LNCAP (cell line): ENCODE results near the gene WWOX.

Source experiments
- CTCF ChIP-seq: fragments of 450-650 bp; IDR thresholded peaks from 2 replicates; pipeline ENCODE4 v1.5.1; 2017; ENCODE audit warnings: mild to moderate bottlenecking

The WWOX gene

DNA sequence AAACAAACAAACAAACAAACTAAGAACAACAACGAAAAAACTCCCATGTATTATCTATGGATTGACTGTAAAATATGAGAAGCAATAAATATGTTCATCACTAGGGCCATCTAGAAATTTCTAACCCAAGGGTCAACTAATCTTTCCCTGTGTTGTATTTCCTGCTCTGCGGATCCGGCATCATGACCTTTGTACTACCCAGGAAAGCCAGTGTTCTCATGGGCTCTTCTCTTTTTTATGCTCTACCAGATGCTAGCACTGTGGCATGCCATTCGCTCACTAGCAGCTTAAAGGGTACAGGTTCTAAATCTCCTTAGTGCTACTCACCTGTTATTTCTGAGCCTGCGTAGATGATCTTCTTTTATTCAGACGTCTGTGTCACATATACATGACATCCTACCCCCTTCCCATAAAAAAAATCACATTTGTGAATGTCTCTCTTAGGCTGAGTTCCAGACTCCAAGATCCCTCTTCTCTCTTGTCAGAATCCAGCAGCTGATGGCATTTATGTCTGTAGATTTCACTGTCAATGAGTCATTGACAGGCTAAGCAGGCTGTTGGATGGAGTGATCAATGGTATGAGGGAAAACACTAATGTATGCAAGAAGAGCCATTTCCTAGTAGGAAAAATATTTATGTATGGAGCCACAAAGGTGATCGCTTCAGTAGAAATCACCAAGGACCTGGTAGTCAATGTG, 100.0 kb downstream of the WWOX start:
- no peak for TF ChIP-seq CTCF

DNA sequence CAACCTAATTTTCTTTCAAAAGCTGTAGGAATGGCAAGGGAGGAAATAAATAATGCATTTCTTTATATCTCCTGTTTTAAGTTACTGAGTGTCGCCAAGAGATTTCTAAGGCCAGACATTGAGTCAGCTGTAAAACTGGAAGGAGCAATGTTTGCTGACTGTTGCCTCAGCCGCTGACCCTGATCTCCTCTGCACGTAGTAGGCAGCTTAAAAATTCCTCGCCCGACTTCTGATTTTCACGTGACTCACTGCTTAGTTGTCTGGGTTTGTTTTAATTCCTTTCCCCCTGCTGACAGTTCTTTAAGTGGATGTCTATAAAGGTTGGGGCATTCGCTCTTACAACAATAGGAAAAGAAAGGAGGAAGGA, 100.6 kb downstream of the WWOX start:
- no peak for TF ChIP-seq CTCF

GRCh38 chr16:78200623-78201096, 101.2 kb downstream of the WWOX start:
- no peak for TF ChIP-seq CTCF

DNA sequence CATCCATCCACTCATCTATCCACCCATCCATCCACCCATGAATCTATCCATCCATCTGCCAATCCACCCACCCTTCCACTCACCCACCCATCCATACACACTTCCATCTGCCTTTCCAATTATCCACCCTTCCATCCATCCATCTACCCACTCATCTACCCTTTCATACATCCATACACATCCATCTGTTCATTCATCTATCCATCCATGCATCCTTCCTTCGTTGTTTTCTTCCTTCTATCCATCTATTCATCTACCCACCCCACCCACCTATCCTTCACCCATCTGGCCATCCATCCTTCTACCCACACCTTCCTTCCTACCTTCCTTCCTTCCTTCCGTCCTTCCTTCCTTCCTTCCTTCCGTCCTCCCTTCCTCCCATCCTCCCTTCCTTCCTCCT, 106.1 kb downstream of the WWOX start:
- TF ChIP-seq CTCF = no peak

DNA sequence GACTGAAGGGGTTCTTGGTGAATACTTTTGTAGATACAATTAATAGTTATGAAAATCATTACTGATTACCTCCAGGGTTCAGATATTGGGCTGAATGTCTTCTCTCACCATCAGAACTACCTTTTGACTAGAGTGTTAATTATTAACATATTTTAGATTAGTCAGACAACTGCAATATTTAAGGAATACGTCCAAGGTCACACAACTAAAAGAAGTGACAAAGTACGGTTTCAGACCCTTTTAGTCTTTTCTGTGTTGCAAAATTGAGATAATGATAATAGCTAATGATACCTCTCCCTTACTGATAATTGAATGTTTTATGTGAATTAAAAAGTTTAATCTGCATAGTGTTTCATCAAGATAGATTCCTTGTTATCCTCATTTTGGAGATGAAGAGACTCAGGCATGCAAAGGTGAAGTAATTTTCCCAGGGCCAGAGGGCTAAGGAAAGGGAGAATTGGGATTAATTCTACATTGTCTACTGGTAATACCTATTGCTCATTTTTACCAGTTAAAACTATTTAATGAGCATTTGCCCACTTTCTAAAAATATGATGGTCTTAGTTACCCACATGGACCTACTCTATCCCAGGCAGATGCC, 107.3 kb downstream of the WWOX start:
- TF ChIP-seq CTCF = no peak

DNA sequence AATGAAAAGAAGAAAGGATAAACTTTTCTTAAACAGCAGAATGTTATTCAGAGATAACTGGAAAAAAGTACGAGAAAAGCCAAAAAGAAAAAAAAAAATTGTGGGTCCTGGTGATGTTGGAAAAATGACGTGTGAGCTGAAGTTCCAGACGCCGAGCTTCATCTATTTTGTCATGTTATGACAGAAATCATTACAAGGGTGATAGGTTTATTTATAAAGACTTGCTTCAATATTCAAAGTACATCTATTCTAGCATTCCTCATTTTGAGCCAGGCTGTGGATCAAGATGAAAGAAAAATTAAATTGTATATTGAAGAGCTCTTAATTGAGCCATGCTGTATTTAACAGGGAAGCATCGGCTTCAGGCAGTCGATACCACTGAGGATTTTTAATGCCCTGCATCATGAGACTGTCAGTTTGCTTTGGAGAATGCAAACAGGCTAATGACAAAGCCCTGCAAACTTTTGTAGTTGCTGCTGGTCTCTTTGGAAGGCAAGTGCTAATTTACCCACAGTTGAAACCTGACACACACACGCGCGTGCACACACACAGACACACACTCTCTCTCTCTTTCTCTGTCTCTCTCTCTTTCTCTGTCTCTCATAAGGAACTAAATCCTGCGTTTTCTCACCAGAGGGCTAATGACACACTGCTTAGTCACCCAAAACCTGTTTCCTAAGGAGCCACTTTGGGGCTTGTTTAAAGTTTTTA, 110.7 kb downstream of the WWOX start:
- TF ChIP-seq CTCF = no peak

DNA sequence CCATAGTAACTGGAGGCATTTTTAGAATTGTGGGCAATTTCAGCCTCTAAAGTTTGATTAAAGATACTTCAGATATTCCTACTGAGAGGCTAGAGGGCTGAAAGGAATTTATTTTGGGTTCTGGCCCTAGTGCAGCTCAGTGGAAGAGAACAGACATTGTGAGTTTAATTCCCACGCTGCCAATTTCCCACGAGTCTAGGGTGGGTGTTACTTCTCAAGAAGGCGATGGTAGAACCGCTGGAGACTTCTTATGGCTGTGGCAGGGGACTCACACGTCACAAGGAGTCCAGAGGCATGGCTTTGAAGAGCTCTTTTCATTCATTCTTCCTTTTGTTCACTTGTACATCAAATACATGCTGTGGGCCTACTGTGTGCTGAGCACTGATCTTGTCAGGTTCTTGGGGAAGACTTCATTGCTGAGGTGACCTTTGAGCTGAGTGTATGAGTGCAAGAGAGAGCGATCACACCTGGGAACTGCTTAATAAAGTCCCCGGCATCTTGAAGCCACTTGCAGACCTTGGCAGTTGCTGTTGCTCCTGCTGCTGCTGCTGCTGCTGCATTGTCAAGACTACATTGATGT, 111.7 kb downstream of the WWOX start:
- TF ChIP-seq CTCF = no peak
